Heart left ventricle (tissue), 16 donors: ENCODE measurements around the gene USP25. TPM values are rescaled to one million over a fixed set of nuclear protein-coding genes. Genes with fewer than 3 reads are reported as not detected.

Experiments used
- ATAC-seq, 4 donors: fragments of 200-7000 bp; cut with Tn5 transposase; one replicate each; pipeline ENCODE4 v1.9.1; 2020 to 2022; ENCODE audit warnings: moderate library complexity in 4 of 4, mild to moderate bottlenecking in 3 of 4, moderate number of reproducible peaks in 1 of 4
- DNase-seq, 5 donors: peaks; one replicate each; pipeline ENCODE4 v3.0.0-alpha.2; 2020
- H3K27ac ChIP-seq, 12 donors: fragments of 200-600 bp; sonication (generic) in 4 of 12; one replicate each; pipeline versions ENCODE4 v1.5.0 to v1.8.0; 2016 to 2022; ENCODE audit warnings: mild to moderate bottlenecking in 2 of 12
- H3K27me3 ChIP-seq, 9 donors: fragments of 200-600 bp; sonication (generic) in 2 of 9; one replicate each; pipeline versions ENCODE4 v1.5.1 to v1.8.0; 2016 to 2022; ENCODE audit warnings: mild to moderate bottlenecking in 3 of 9
- H3K36me3 ChIP-seq, 9 donors: fragments of 200-600 bp; sonication (generic) in 2 of 9; one replicate each; pipeline versions ENCODE4 v1.5.0 to v1.8.0; 2018 to 2022; ENCODE audit warnings: mild to moderate bottlenecking in 2 of 9
- H3K4me1 ChIP-seq, 12 donors: fragments of 200-600 bp; sonication (generic) in 4 of 12; one replicate each; pipeline versions ENCODE4 v1.5.0 to v1.8.0; 2016 to 2022; ENCODE audit warnings: mild to moderate bottlenecking in 3 of 12
- H3K4me3 ChIP-seq, 12 donors: fragments of 200-600 bp; sonication (generic) in 4 of 12; one replicate each; pipeline versions ENCODE4 v1.5.0 to v1.8.0; 2017 to 2022; ENCODE audit warnings: mild to moderate bottlenecking in 9 of 12, moderate library complexity in 4 of 12
- H3K9me3 ChIP-seq, 12 donors: fragments of 200-600 bp; sonication (generic) in 4 of 12; one replicate each; pipeline versions ENCODE4 v1.5.0 to v1.8.0; 2016 to 2022; ENCODE audit warnings: mild to moderate bottlenecking in 1 of 12
- CTCF ChIP-seq, 12 donors: fragments of 200-600 bp; sonication (generic) in 4 of 12; IDR thresholded peaks; one replicate each; pipeline versions ENCODE4 v1.5.0 to v1.8.0; 2018 to 2022; ENCODE audit warnings: antibody characterized with exemption in 12 of 12, mild to moderate bottlenecking in 5 of 12
- POLR2A ChIP-seq, 2 donors: fragments of 450-650 bp; IDR thresholded peaks; one replicate each; pipeline ENCODE4 v1.6.1; 2017; ENCODE audit warnings: antibody characterized with exemption in 2 of 2, mild to moderate bottlenecking in 2 of 2, moderate library complexity in 2 of 2
- WGBS, 4 donors: extraction: QIAGEN DNeasy Blood & Tissue Kit in 2 of 4; methylation state at CpG; one replicate each; pipeline versions ENCODE4 v1.1.5 to v1.1.7; 2013 to 2018; 5-methylcytosine and 5-hydroxymethylcytosine counted together
- intact Hi-C, 10 donors: fragments of 100-400 bp; cut with DNase I; formaldehyde crosslinking; loops; one replicate each; pipeline versions ENCODE4 v1.11.1 to v1.14.2; 2022
- polyA plus RNA-seq, 2 donors: library from polyadenylated mRNA; stranded (reverse); fragments of 200-250 nt; gene quantifications; one replicate each; pipeline ENCODE4 v1.2.3, GENCODE V29; 2013
- total RNA-seq, 9 donors: library from RNA; depleted of rRNA in 2 of 9; stranded (reverse); fragments of >200 nt in 2 of 9; fragmentation: NEBNext Ultra II Directional in 3 of 9; extraction: Animal tissue kit (Norgen Biotek cat#: 25700) in 3 of 9; gene quantifications; one replicate each; pipeline versions ENCODE4 v1.1.0 to v1.2.4, GENCODE V29; 2016 to 2023
- donor health status: ischemic (EF 13 %, LVEDD 7.1; RV severe dilation, severe dysfunction).
- donor health status: healthy with polysubstance abuse.
- donor health status: DM: no; HTN: yes; CAD: no.
- donor health status: DM: no; HTN: no; CAD: no.
- donor health status: ischemic (EF 25% LVEDD 6.9; RV normal size, moderate dysfunction).
- donor health status: ischemic (EF 25% LVEDD 5.7; RV mildly dilated, moderate dysfunction).
- donor health status: healthy.
- donor health status: DM: yes; HTN: yes; CAD: no.
- donor health status: ischemic (EF 35%, LVEDD 5.7; RV mildly dilated, moderate dysfunction).
- donor health status: nonischemic (EF 11% LVEDD 7.7; RV severe dilation, severe dysfunction).
- donor health status: DM: yes; HTN: yes; CAD: no.
- donor health status: PGD.
- donor health status: ischemic (EF 29% LVEDD 5.4; RV normal size, mild dysfunction).
- donor health status: nonischemic (EF 23%, LVEDD 6.1; RV moderate dilation, normal function).

Gene USP25
- total and polyA plus RNA-seq, 11 donors = 20.4 to 55.3 (median 44.6) TPM

DNA sequence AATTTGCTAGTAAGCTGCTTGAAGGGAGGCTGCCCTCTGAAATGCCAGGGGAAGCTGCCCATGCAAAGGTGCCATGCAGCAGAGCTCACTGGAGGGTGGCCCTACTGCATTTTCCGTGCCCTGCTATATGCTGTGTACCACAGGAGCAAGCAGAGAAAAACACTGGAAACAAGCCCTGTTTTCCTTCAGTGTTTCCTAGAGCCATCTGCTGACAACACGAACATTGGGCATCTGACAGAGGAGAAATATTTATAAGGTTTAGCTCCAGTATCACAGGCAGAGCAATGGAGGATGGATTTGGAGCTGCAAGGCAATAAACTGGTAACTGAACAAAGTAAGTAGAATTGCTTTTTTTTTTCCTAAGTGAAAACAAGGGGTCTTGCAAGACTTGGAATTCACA lies 198.4 kb downstream of the USP25 start:
- TF ChIP-seq POLR2A (IDR thresholded peaks at IDR 0.05) (no peak), CTCF (IDR thresholded peaks at IDR 0.05) (no peak)
- Histone ChIP-seq H3K36me3 (no peaks in the 10 kb centered on the region), H3K9me3 (peaks cover 0 to 7% (median 0%) of the 10 kb centered on the region in 12 donors), H3K27ac (no peak overlapping the region), H3K4me1 (peaks cover 0 to 5% (median 0%) of the 10 kb centered on the region in 12 donors), H3K27me3 (no peaks in the 10 kb centered on the region), H3K4me3 (no peak overlapping the region)
- 45 to 68% (median 49%) methylated on average over 2 of the region's 2 CpGs for WGBS, 4 donors
- intact Hi-C loops = no loop called here
- ATAC-seq (no peak), DNase-seq (no peak)

- H3K36me3 ChIP-seq = no peaks in the 10 kb centered on the region
- no peak overlapping the region for H3K4me3 ChIP-seq
- no peak overlapping the region for H3K27ac ChIP-seq
- H3K4me1 ChIP-seq = peaks cover 0 to 5% (median 0%) of the 10 kb centered on the region in 12 donors
- intact Hi-C loops = no loop called here
- H3K27me3 ChIP-seq = no peaks in the 10 kb centered on the region
- no peak for TF ChIP-seq CTCF (IDR thresholded peaks at IDR 0.05)
- no peak for TF ChIP-seq POLR2A (IDR thresholded peaks at IDR 0.05)
- DNase-seq (no peak), ATAC-seq (no peak)
- 27 to 38% (median 33%) methylated on average over 4 of the region's 4 CpGs for WGBS, 4 donors
- H3K9me3 ChIP-seq = peaks cover 0 to 7% (median 0%) of the 10 kb centered on the region in 12 donors
Observed at GRCh38 chr21:15928686-15929425, 199.1 kb downstream of the USP25 start.

DNA sequence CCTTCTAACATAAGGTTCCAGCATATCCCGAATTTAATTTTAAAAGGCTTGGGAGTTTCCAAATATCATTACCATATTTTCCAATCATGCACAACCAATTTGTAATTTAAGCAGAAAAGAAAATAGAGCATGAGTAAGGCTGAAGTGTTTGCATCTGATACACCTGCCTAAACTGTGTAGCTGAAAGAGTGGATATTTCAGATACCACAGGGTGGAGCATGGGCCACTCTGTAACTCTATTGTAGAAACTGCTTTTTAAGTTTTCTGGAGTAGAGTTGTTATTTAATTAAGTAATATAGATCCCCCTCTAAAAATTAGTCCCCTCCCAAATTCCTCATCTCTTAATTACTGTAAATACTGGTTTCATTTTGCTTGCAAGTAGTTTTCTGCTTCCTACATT lies 199.8 kb downstream of the USP25 start:
- Histone ChIP-seq H3K36me3 (no peaks in the 10 kb centered on the region), H3K9me3 (peaks cover 0 to 7% (median 0%) of the 10 kb centered on the region in 12 donors), H3K27ac (no peak overlapping the region), H3K27me3 (no peaks in the 10 kb centered on the region), H3K4me3 (no peak overlapping the region), H3K4me1 (peaks cover 0 to 5% (median 0%) of the 10 kb centered on the region in 12 donors)
- DNase-seq (no peak), ATAC-seq (no peak)
- no peak for TF ChIP-seq POLR2A (IDR thresholded peaks at IDR 0.05)
- TF ChIP-seq CTCF (IDR thresholded peaks at IDR 0.05) = no peak
- WGBS, 4 donors = 88 to 94% (median 90%) methylated on average over 1 of the region's 1 CpG
- intact Hi-C loops = no loop called here
